D341Med (cell line): ENCODE results near the gene TNNT2.

Experiments
- DNase-seq: peaks from one replicate; pipeline ENCODE4 v3.0.0; 2012; ENCODE audit warnings: low spot score

TNNT2 gene

DNA sequence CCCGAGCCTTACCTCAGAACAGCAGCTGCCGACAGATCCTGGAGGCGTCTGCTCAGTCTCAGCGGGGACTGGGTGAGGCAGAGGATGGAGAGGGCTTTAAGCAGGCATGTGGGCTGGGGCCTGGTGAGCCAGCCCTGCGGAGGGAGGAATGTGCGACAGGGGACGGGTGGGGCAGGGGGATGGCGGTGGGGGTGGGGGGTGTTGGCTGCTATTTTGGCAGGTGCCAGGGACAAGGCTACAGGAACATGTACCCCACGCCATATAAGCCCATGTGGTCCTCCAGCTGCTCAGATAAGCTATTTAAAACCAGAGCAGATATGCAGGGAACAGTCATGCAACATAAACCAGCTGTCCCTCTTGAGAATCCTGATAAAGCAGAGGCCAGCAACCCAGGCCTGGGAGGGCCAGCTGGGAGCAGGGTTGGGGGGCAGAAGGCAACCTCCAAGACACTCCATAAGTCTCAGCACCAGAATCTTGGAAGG lies at the start of gene TNNT2:
Gene TNNT2, minus strand, starts transcription at position 70 of the 482 bp plus-strand sequence. CDS start 4,426 bp downstream, outside the sequence.
- no peak for DNase-seq

DNA sequence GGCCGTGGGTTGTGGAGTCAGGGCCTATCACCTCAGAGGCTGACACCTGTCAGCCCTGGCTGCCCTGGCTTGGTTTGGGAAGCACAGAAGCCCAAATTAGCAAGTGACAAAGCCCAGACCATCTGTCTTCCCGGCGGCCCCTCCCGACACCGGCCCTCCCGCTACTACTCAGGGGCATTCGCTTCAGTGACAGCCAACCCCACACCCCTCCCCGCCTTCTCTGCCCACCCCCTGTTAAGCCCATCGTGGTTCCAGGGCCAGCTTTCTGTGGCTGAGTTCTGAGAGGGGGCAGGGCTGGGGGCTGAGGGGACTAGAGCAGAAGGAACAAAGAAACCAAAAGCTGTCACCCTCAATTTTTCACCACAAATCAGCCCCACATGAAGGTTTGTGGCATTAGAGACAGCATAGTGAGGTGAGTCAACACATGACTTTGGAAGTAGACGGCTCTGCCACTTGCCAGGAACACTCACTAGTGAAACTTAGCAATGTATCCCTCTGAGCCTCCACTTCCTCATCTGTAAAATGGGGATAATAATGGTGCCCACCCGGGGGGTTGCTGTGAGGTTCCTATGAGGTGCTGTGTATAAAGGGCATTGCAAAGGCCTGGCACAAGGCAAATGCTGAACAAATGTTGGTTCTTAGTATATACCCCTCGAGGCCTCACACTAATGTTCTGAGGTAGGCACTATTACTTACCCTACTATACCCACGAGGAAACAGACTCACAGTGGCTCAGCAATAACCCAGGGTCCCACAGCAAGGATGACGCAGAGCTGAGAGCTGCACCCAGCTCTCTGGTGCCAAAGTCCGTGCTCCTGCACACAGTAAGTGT lies 49.2 kb upstream of the TNNT2 start:
- peak; percentile 73 for DNase-seq

DNA sequence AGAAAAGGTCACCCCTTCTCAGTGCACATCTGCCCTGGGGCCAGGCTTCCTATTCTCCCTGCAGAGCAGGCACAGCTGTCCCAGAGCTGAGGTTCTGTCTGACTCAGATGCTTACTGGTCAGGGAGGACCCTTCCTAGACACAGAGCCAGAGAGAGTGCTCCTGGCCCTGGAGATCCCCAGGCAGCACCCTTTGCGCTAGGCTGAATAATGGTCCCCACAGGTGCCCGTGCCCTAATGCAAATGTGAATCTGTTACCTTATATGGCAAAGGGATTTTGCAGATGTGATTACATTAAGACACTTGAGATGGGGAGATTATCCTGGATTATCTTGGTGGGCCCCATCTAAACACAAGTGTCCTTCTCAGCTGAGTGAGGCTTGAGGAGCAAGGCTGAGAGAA lies 46.7 kb upstream of the TNNT2 start:
- peak; percentile 75 for DNase-seq

DNA sequence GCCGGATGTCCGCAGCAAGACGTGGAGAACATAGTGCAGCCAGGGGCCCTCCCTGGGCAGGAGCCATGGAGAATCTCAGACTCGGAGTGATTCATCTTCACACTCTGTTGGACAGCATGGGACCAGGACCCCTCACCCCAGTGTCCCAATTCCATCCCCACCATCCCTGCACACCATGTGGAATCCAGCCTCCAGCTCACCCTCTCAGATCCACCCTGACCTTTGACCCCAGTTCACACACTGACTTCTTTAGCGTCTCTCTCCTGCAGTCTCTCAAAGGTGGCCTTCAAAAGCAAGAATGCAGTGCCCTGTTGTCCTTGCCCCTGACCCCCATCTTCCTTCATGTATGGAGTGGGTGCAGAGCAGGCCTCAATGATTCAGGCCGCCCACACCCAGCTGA lies 46.2 kb upstream of the TNNT2 start:
- DNase-seq = peak; percentile 19

DNA sequence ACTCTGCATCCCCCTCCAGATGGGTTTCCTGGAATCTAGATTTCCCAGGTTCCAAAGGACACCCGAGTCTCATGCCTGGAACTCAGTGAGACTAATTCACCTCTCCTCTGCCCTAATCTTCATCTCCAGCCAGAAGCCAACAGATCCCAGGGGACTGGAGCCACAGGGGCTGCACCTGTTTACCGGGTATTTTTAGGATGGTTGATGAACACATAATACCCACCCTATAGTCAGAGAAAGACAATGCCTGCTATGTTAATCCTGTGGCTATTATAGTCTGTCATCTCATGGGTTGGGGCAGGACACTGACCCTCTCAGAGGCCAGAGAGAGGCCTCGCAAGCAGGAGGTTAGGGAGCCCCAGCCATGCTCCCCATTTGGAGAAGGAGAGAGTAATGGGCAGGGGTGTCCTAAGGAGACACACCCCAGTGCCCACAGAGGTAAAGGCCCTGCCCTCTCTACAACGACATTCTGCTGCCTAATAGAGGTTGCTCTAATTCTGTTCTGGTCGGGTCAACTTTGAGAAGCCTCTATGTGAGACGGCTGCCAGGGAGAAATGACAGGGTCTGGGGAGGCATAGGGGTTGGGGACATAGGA lies 45.1 kb upstream of the TNNT2 start:
- peak; percentile 34 for DNase-seq

DNA sequence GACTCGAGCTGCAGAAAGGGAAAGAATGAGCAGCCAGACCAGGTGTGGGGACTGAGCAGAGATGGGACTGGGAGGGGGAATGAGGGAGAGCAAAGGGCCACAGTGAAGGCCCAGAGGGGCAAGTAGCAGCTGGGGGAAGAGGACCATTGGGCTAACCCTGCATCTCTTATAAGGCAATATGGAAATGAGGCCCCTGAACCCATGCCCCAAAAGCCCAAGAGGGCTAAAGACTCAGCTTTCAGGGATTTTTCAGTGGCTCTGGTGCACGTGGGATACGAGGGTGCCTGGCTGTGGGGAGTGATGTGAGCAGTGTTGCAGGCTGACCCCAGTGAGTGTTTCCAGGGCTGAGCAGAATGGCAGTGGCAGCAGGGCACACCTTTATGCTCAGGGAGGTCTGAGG lies 44.5 kb upstream of the TNNT2 start:
- DNase-seq = no peak

DNA sequence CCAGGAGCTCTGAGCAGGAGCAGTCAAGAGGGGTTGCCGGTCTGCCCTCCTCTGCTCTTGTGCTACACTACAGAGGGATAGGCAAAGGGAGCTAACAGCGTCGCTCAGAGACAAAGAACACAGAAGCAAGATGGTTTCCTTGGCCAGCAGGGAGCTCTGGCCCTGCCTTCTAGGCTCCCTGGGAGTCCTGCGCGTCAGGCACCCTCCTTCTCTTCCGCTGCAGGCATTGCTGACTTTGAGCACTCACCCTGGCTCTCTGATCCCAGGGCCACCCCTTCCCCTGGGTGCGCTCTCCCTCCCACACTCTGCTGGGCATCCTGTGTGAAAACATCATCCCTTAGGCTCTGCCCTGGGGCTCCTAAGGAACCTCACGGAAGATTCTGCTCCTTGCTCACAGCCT lies 43.6 kb upstream of the TNNT2 start:
- DNase-seq = no peak

DNA sequence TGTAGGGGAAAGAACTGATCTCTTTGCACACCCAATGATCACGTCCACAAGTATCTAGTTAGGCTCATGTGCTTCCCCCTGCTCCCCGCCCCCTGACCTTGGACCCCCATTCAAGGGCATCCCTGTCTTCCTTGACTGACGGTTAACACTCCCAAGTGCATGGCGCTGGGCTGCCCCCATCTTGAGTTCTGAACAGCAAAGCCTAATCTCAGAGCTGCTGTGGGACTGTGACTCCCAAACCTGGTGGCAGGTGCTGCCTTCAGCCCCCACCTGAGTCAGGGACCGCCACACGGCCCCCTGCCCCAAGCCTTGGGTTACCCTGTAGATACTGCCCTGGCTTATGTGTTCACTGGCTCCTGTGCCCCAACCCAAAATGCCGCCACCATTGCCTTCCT lies 43.1 kb upstream of the TNNT2 start:
- no peak for DNase-seq

DNA sequence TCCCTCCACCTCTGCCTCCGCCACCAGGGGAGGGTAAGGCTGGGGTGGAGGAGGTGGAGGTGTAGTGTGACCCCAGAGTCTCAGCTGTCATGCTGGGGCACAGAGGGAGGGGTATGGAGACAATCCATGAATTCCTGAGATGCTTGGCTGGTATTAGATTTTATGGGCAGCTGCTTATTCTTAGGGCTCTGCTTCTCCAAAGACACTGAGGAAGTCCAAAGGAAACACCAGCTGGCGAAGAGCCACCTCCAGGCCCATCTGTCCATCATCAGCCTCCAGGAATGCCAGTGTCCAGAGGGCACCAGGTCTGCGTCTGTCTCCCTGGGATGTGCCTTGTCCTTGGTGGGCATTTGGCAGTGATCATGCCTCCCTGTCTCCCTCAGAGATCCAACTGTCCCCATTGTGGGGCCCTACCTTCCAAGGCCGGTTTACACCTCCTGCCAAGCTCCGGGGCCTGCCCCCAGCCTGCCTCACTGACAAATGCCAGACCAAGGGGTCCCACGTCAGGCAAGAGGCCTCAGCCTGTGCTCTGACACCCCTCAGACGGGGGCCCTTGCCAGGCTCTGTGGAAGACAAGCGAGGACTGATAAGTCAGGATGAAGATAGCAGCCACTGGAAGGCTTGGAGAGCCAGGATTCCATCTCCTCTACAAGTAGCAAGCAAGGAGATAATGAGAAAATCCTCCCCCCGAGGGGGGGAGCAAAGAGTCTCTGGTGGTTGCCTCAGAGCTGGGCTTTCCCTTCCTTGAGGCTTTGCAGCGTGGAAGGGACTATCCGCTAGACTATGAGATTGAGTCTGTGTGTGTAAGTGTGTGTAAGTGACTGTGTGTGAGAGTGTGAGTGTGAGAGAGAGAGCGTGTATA lies 42.5 kb upstream of the TNNT2 start:
- DNase-seq = no peak

DNA sequence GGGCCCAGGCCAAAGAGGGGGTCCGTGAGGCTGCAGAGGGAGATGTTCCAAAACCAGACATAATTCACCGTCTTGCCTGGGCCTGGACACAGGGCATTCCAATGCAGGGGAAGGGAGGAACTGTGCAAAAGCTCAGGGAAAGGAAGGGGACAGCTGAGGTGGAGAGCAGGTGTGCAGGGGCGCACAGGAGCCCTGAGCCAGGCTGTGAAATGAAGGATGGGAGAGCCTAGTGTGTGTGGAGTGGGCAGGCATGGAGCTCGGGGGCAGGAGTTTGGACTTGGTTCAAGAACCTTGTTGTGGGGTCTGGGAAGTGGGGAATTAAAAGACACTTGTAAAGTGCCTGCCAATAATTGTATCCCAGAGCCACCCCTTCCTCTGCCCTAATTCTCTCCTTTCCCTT lies 41.8 kb upstream of the TNNT2 start:
- DNase-seq = no peak

DNA sequence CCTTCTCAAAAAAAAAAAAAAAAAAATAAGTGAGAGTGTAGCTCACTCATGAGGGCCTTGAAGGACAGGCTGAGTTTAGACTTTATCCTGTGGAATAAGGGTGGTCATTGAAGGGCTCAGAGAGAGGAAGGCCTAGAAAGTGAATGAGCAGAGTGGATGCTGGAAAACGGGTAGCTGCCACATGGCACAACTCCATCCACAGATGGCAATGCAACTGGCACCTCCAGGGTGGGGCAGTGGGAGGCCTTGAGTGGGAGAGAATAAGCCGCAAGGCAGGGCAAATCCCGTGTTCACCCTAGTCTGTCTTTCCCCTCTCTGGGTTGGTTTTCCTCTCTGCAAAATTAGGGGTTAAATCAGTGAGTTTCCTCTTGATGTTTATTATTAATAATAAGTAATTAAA lies 41.0 kb upstream of the TNNT2 start:
- DNase-seq = no peak

DNA sequence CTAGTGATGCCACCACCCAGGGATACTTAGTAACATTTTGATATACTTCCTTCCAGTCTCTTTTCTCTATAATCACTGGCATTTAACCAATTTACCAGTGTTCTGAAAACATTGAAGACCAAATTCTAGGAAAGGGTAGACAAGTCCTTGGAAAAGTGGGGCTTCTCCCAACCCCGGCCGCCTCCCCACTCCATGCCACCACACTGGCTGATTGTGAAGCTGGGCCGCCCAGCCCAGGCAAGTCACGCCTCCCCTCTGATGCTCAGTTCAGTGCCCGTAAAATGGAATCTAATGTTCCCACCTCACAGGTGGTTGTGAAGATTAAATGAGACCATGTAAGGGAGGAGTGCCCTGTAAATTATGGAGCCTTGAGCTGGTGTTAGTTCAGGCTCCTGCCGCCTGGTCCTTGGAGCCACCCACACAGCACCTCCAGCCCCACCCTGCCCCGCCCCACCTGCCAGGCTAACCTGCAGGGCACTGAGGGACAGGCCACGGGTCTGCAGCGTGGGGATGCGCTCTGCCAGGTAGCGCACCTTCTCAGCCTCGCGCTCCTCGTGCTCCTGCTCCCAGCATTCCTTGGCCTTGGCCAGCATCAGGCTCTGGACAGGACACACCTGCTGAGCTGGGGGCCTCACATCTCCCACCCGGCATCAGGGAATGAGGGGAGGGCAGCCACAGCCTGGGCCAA lies 36.7 kb upstream of the TNNT2 start:
- no peak for DNase-seq

DNA sequence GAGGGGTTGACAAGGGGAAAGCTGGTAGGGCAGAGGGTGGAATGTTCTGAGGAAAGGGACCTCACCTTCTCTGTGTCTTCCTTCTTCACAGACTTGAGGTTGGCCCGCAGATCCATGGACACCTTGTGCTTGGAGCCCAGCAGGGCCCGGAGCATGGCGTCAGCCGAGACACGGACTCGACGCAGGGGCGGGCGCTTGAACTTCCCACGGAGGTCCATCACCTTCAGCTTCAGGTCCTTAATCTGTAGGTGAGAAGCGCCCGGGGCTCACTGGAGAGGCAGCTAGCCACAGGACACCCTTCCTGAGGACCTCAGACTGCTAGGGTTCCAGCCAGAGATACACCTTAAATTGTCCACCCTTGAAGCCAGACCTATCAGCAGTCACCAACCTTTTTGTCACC lies 33.8 kb upstream of the TNNT2 start:
- no peak for DNase-seq

DNA sequence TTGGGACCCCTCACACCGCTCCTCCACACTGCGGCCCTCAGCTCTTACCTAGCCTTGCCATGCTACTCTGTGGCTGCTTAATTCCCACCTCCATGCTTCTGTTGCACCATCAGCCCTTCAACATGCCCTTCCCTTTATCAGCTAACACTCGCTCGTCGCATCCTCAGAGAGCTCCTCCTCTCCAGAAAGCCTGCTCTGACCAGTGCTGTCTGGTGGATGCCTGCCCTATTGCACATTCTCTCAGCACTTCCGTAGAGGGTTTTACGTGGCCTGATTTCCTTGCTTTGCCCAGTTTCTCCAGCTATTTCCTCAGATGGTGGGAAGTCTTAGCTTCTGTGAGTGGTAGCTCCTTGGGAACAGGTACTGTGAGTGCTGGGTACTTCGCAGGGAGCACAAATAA lies 32.0 kb upstream of the TNNT2 start:
- DNase-seq = no peak

DNA sequence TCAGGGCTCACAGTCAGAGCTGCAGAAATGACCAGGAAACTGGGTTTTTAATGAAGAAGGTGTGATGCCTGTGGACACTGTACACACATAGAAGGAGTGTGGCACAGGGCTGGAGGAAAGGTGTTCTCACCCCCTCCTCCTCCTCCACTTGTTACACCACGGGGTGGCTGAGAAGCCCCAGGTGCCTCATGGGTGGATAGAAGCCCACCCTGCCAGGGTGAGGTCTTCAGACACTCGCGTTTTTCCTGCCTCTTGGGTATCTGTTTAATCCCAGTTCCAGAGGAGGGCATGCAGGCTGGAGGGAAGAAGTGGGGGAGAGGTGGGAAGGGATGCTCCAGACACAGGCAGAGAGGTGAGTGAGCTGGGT lies 31.3 kb upstream of the TNNT2 start:
- DNase-seq = no peak

DNA sequence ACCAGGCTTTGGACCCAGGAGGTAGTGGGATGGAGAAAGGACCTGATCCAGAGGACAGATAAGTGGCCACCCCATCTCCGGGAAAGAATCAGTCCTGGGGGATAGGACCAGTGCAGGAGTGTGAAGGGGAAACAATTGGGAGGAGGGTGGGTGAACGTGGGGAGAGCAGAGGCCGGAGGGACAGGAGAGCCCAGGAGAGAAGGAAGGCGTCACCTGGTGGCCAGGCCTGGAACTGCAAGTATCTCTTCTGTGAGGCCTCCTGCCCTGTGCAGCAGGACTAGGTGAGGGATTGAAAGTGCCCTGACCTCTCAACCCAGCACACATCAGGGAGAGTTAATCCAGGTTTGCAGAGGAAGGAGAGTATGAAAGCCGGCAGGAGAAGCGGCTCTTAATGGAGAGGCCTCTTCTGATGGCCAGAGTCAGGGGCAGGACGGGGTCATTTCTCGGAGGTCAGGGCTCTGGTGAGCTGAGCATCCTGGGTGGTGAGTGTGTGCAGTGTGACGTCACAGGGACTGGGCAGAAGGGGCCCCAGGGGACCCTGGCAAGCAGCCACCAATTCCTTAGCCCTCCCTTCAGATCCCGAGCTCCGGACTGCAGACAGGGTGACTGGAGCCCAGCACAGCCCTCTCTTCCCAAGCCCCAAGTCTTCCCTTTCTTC lies 30.8 kb upstream of the TNNT2 start:
- DNase-seq = peak; percentile 90

DNA sequence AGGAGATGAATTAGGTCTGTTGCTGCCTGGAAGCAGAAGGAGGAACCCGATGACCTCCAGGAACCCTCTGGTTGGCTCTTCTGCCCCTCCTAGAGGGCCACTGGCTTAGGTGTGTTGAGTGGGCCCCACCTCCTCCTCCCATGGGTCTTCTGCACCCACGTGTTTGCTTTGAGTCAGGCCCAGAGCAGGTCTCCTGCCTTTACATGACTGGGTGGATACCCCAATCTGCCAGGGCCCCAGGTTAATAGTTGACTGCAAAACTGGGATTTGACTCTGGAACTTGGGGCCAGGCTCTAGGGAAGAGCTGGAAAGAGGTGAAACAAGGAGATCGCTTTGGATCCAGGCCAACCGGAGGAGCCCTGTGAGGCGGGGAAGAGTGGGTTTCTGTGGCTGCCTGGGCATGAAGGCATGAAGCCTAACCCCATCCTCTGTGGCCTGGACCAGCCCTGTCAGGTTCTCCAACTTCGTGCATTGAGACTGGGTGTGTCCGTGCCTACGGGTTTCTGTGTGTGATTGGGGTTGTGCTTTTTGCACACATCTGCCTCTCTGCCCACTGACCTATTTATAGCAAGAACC lies 29.4 kb upstream of the TNNT2 start:
- no peak for DNase-seq

DNA sequence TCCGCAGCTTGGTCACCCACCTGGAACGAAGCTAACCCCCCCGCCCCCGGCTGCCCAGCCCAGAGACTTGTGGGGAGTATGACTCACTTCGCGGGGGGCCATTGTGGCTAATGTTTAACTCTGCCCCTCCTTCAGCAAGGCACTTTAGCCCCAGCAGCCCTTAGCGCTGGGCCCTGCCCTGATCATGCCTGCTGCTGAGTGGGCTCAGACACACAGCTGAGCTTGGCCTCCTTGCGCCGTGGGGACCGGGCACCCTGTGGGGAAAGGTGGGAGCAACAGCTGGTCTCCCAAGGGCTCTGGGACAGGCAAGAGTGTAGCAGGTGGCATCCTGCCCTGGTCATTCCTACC lies 28.0 kb upstream of the TNNT2 start:
- DNase-seq = no peak

DNA sequence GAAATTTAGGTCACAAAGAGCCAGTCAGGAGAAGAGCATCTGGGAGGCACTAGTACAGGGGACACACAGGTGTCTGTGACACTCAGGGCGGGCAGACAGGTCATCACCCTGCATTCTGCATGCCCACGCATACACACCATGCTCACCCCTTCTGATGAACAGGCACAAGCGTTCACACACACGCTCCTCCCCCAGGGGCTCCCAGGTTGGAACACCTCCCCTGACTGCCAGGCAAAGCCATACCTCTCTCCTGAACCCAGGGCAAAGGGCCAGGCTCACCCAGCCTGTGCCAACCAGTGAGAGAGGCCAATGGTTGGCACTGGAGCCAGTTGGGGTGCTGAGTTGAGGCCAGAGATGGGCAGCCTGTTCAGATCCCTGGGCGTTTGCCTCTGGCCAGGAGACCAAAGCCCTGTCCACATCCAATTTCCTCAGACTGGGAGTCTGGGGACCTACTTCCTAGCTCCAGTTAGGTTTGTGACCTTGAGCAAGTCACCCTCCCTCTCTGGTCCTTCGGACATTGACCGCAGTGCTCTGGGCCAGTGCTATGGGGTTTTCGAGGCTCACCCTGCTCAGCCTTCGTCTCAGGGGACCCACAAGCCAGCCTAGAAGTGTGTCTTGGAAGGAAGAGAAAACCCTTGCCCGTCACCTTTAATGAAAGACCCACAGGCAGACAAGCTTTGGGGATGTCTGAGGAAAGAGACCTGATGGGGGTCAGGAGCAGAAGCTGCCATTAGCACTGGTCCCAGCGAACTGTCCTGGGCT lies 27.4 kb upstream of the TNNT2 start:
- DNase-seq = no peak

DNA sequence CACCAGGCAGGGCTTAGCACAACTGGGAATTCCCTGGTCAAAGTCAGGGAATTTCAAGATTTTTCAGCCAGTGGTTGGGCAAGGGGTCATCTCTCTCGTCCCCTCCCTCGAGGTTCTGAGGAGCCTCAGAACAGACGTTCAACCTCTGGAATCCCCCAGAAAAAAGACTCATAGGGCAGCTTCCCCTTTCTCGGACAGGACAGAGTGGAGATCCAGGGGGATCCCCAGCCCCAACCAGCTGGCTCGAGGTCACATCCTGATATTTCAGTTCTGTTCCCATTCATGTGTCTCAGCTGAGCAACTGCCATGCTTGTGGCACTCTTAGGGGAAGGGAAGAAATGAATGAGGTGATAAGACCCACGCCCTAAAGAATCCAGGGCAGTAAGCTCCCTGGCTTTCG lies 26.6 kb upstream of the TNNT2 start:
- DNase-seq = no peak

DNA sequence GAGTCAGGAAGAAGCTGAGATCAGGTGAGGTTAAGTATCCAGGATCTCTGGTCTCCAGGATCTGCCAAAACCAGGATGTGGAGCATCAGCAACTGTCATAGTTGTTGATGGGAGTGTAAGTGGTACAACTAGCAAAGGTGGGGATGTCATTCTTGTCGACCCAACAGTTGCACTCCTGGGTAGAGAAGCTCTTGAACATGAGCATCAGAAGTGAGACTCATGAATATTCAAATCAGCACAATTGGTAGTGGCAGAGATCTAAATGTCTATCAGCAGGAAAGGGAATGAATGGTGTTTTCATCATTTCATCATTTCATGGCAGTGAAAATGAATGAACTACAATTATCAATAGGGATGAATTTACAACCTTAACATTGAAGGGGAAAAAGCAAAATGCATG lies 25.9 kb upstream of the TNNT2 start:
- no peak for DNase-seq
